Activated T-helper 2 cell treated with anti-CD3 and anti-CD28 coated beads, Interferon-gamma antibody, Interleukin-2, Interleukin-4, amounts not matched to agents 10 μg/mL and 5 μg/mL and 100 μg/mL, durations not matched to agents 14 hours and 24 hours and 36 hours (primary cell): ENCODE data around the gene LITAFD. TPM values are rescaled to one million over a fixed set of nuclear protein-coding genes. Genes with fewer than 3 reads are reported as not detected.

Source experiments
- DNase-seq: peaks from one replicate; pipeline ENCODE4 v3.0.0; 2021; ENCODE audit warnings: low spot score
- H3K27ac Mint-ChIP-seq: one replicate; pipeline ENCODE4 v1.8.0; 2021; ENCODE audit warnings: mixed read lengths
- H3K27me3 Mint-ChIP-seq: one replicate; pipeline ENCODE4 v1.8.0; 2021; ENCODE audit warnings: low read depth, mixed read lengths
- H3K36me3 Mint-ChIP-seq: one replicate; pipeline ENCODE4 v1.8.0; 2021; ENCODE audit warnings: low read depth, mixed read lengths
- H3K4me1 Mint-ChIP-seq: one replicate; pipeline ENCODE4 v1.8.0; 2021; ENCODE audit warnings: low read depth, mixed read lengths
- H3K4me3 Mint-ChIP-seq: one replicate; pipeline ENCODE4 v1.8.0; 2021; ENCODE audit warnings: low read depth, mild to moderate bottlenecking, moderate library complexity, mixed read lengths
- H3K9me3 Mint-ChIP-seq: one replicate; pipeline ENCODE4 v1.8.0; 2021; ENCODE audit warnings: mixed read lengths
- intact Hi-C: fragments of 100-400 bp; cut with micrococcal nuclease; formaldehyde crosslinking; loops from one replicate; pipeline ENCODE4 v1.15.1; 2023
- total RNA-seq: library from RNA; stranded (reverse); gene quantifications from 2 replicates; pipeline ENCODE4 v1.2.3, GENCODE V29; 2022

LITAFD gene
- total RNA-seq, 1 donor from 2014 or later, result not detected

GRCh38 chr16:8928467-8928957 lies 46.4 kb downstream of the LITAFD start:
- H3K36me3 Mint-ChIP-seq, result peaks cover 46% of the 10 kb centered on the region
- no peak overlapping the region for H3K4me3 Mint-ChIP-seq
- intact Hi-C loops, result no loop called here
- no peaks in the 10 kb centered on the region for H3K27me3 Mint-ChIP-seq
- peaks cover 32% of the 10 kb centered on the region for H3K4me1 Mint-ChIP-seq
- no peak for DNase-seq
- H3K27ac Mint-ChIP-seq, result peak overlapping the region; percentile 49
- no peaks in the 10 kb centered on the region for H3K9me3 Mint-ChIP-seq

GRCh38 chr16:8929086-8929748 lies 47.1 kb downstream of the LITAFD start:
- no peaks in the 10 kb centered on the region for H3K9me3 Mint-ChIP-seq
- H3K4me3 Mint-ChIP-seq, result no peak overlapping the region
- H3K27ac Mint-ChIP-seq, result peak overlapping the region; percentile 49
- H3K4me1 Mint-ChIP-seq, result peaks cover 27% of the 10 kb centered on the region
- intact Hi-C loops, result no loop called here
- H3K27me3 Mint-ChIP-seq, result no peaks in the 10 kb centered on the region
- DNase-seq, result no peak
- H3K36me3 Mint-ChIP-seq, result peaks cover 44% of the 10 kb centered on the region

GRCh38 chr16:8931859-8932258 lies 49.7 kb downstream of the LITAFD start:
- no peak overlapping the region for H3K27ac Mint-ChIP-seq
- no peaks in the 10 kb centered on the region for H3K27me3 Mint-ChIP-seq
- peaks cover 27% of the 10 kb centered on the region for H3K36me3 Mint-ChIP-seq
- intact Hi-C loops, result no loop called here
- no peak overlapping the region for H3K4me3 Mint-ChIP-seq
- H3K9me3 Mint-ChIP-seq, result no peaks in the 10 kb centered on the region
- H3K4me1 Mint-ChIP-seq, result peaks cover 31% of the 10 kb centered on the region
- peak; percentile 21 for DNase-seq

- Mint-ChIP-seq H3K27me3 (no peaks in the 10 kb centered on the region), H3K36me3 (peaks cover 2% of the 10 kb centered on the region), H3K27ac (no peak overlapping the region), H3K4me3 (no peak overlapping the region), H3K9me3 (no peaks in the 10 kb centered on the region), H3K4me1 (peaks cover 35% of the 10 kb centered on the region)
- DNase-seq, result no peak
- intact Hi-C loops, result no loop called here
Measured at GRCh38 chr16:8934601-8935000, 52.5 kb downstream of the LITAFD start.

Other genes with a start within 250 kb of the LITAFD start
- gene ABAT, start 207.7 kb upstream of the LITAFD start, total RNA-seq, result 22.5 and 24.2 TPM in 2 replicates
- 15.6 and 15.9 TPM in 2 replicates for gene TMEM186, start 84.7 kb upstream of the LITAFD start, total RNA-seq
- 62.5 and 67.6 TPM in 2 replicates for gene PMM2, start 84.5 kb upstream of the LITAFD start, total RNA-seq
- gene CARHSP1, start 13.3 kb upstream of the LITAFD start, total RNA-seq, result 84.4 and 90.8 TPM in 2 replicates
- gene USP7, start 81.6 kb downstream of the LITAFD start, total RNA-seq, result 164 and 176 TPM in 2 replicates
- gene HAPSTR1, start 209.3 kb downstream of the LITAFD start, total RNA-seq, result 54.5 and 54.9 TPM in 2 replicates